HepG2 (cell line): Measurements from ENCODE around the gene ABTB2. TPM values are rescaled to one million over a fixed set of nuclear protein-coding genes. Genes with fewer than 3 reads are reported as not detected.

Experiments used
- ATAC-seq: fragments of 200-7000 bp; cut with Tn5 transposase; 3 replicates; pipeline ENCODE4 v1.9.1; 2020; ENCODE audit warnings: mild to moderate bottlenecking, moderate library complexity
- BruUV-seq: library from RNA; stranded (reverse); fragments of 400-500 nt; replicated peaks from 2 replicates; lab custom pipeline; 2021; lab: Mats Ljungman, UMichigan
- CTCF ChIA-PET: fragments of 300-600 bp; formaldehyde crosslinking; extraction: SDS; loops from one replicate; lab custom pipeline; 2021; ENCODE audit warnings: low total read pairs, inconsistent platforms, low intra/inter-chr PET ratio; lab: Yijun Ruan, JAX
- POLR2A ChIA-PET: fragments of 350-600 bp; sonication (Branson Sonifier 250); formaldehyde crosslinking; loops from one replicate; lab custom pipeline; 2020; ENCODE audit warnings: antibody characterized with exemption, inconsistent platforms; lab: Yijun Ruan, JAX
- DNase-seq: peaks from one replicate; pipeline ENCODE4 v3.0.0-alpha.2; 2015; ENCODE audit warnings: low spot score
- FAIRE-seq: peaks from 3 replicates; lab custom pipeline; 2011; peaks lifted over from hg19 to GRCh38; lab: Jason Lieb, UNC
- H2AFZ ChIP-seq: one replicate; pipeline ENCODE4 v1.6.1; 2011; ENCODE audit warnings: low read length, inconsistent platforms
- H3K27ac ChIP-seq: fragments of 300-600 bp; 3 replicates; pipeline ENCODE4 v1.8.0; 2011; ENCODE audit warnings: mixed run types, mild to moderate bottlenecking, mixed read lengths, low read length, inconsistent platforms; ENCODE audit not compliant: insufficient read depth; ENCODE audit errors: extremely low read length
- H3K27me3 ChIP-seq, 2 experiments: fragments of 200-600 bp in 1 of 2; 2 replicates in 1 of 2; 3 replicates in 1 of 2; pipeline versions ENCODE4 v1.6.0 to v1.8.0; 2011; ENCODE audit warnings: low read length in 2 of 2, mild to moderate bottlenecking in 2 of 2, moderate library complexity in 2 of 2, inconsistent platforms in 1 of 2; ENCODE audit not compliant: insufficient read depth in 2 of 2, control insufficient read depth in 1 of 2
- H3K36me3 ChIP-seq, 2 experiments: fragments of 200-600 bp in 1 of 2; replicated peaks in 1 of 2; 2 replicates in 1 of 2; 3 replicates in 1 of 2; pipeline versions ENCODE4 v1.5.1 to v1.8.0; 2011; ENCODE audit warnings: low read length in 2 of 2, inconsistent platforms in 1 of 2; ENCODE audit not compliant: insufficient read depth in 2 of 2, control insufficient read depth in 1 of 2
- H3K4me1 ChIP-seq: 2 replicates; pipeline ENCODE4 v1.5.1; 2012; ENCODE audit warnings: low read length, inconsistent platforms; ENCODE audit not compliant: insufficient read depth
- H3K4me2 ChIP-seq: 2 replicates; pipeline ENCODE4 v1.6.0; 2011; ENCODE audit warnings: low read depth, low read length, inconsistent platforms
- H3K4me3 ChIP-seq, 3 experiments: fragments of 200-600 bp in 1 of 3; sonication (generic), shearing (Covaris generic) in 1 of 3; replicated peaks in 1 of 3; 2 replicates each; pipeline ENCODE4 v1.5.1; 2011 to 2016; ENCODE audit warnings: low read length in 3 of 3, inconsistent platforms in 2 of 3, low read depth in 2 of 3, mild to moderate bottlenecking in 2 of 3, control low read depth in 1 of 3, mixed read lengths in 1 of 3; ENCODE audit not compliant: insufficient read depth in 1 of 3
- H3K79me2 ChIP-seq: one replicate; pipeline ENCODE4 v1.6.1; 2011; ENCODE audit warnings: low read length, inconsistent platforms; ENCODE audit not compliant: insufficient read depth
- H3K9ac ChIP-seq: 2 replicates; pipeline ENCODE4 v1.6.0; 2011; ENCODE audit warnings: mild to moderate bottlenecking, low read depth, low read length, inconsistent platforms; ENCODE audit not compliant: insufficient read depth
- H3K9me3 ChIP-seq: 2 replicates; pipeline ENCODE4 v1.5.1; 2012; ENCODE audit warnings: mild to moderate bottlenecking, low read length
- H4K20me1 ChIP-seq: 2 replicates; pipeline ENCODE4 v1.6.0; 2011; ENCODE audit warnings: inconsistent platforms, mild to moderate bottlenecking, low read length, moderate library complexity; ENCODE audit not compliant: insufficient read depth
- CREB3 ChIP-seq: sonication (generic); formaldehyde crosslinking; IDR thresholded peaks from 2 replicates; pipeline ENCODE4 v1.5.0; 2020; ENCODE audit warnings: missing genetic modification reagents
- IRF1 ChIP-seq: sonication (generic); formaldehyde crosslinking; IDR thresholded peaks from 2 replicates; pipeline ENCODE4 v1.4.0; 2020; ENCODE audit warnings: low read depth, mild to moderate bottlenecking, missing genetic modification reagents
- RNF219 ChIP-seq: sonication (generic); formaldehyde crosslinking; IDR thresholded peaks from 2 replicates; pipeline ENCODE4 v1.5.0; 2020; ENCODE audit warnings: mild to moderate bottlenecking, missing genetic modification reagents
- SIN3B ChIP-seq: fragments of 150-350 bp; IDR thresholded peaks from 2 replicates; pipeline ENCODE4 v1.6.1; 2014; ENCODE audit warnings: low read length
- TEAD2 ChIP-seq: sonication (generic); formaldehyde crosslinking; IDR thresholded peaks from 2 replicates; pipeline ENCODE4 v1.9.0; 2021; ENCODE audit warnings: missing genetic modification reagents
- ZBTB21 ChIP-seq: sonication (generic); formaldehyde crosslinking; IDR thresholded peaks from 2 replicates; pipeline ENCODE4 v1.4.0; 2020; ENCODE audit warnings: missing genetic modification reagents
- ZNF343 ChIP-seq: sonication (generic); formaldehyde crosslinking; IDR thresholded peaks from 2 replicates; pipeline ENCODE4 v1.4.0; 2020; ENCODE audit warnings: mild to moderate bottlenecking, missing genetic modification reagents
- ZNF546 ChIP-seq: sonication (generic); formaldehyde crosslinking; conservative IDR thresholded peaks from 2 replicates; pipeline ENCODE4 v1.8.1; 2023; ENCODE audit warnings: mild to moderate bottlenecking, missing genetic modification reagents
- WGBS: methylation state at CpG from one replicate; pipeline ENCODE4 v1.1.6; 2017; ENCODE audit warnings: low lambda C conversion rate; 5-methylcytosine and 5-hydroxymethylcytosine counted together
- in situ Hi-C: cut with HindIII; loops from 2 replicates; pipeline ENCODE4 v1.10.0; 2017; ENCODE audit warnings: low pct_unique_long_range_greater_than_20kb; ENCODE audit not compliant: extremely low pct_ligation_motif_present
- intact Hi-C: fragments of 100-400 bp; cut with micrococcal nuclease; formaldehyde crosslinking; loops from one replicate; pipeline ENCODE4 v1.10.0; 2022; ENCODE audit not compliant: unreplicated experiment
- polyA plus RNA-seq, 8 experiments: library from polyadenylated mRNA; depleted of rRNA in 3 of 8; stranded (reverse) in 7 of 8; unstranded in 1 of 8; fragments of >200 nt; fragmentation: Illumina TruSeq in 4 of 8; extraction: Trizol in 4 of 8; gene quantifications; 2 replicates each; pipeline versions ENCODE4 v1.2.1 to v1.2.3, GENCODE V29; 2011 to 2016; ENCODE audit warnings: low read depth in 4 of 8, missing spikeins in 1 of 8, mixed read lengths in 1 of 8; ENCODE audit not compliant: insufficient read depth in 1 of 8
- total RNA-seq, 5 experiments: library from RNA; depleted of rRNA; stranded (reverse); fragments of >200 nt; fragmentation: Illumina TruSeq; extraction: Trizol; gene quantifications; 2 replicates each; pipeline ENCODE4 v1.2.3, GENCODE V29; 2016; ENCODE audit warnings: low read depth in 1 of 5

ABTB2 gene
- total and polyA plus RNA-seq, 2 of the 13 experiments (the other 11 are each of a cell fraction or from before 2014, with no cell fraction given) = 5.1 to 15.4 TPM

- Histone ChIP-seq H3K9me3 (no peaks in the 10 kb centered on the region), H3K27me3 (no peaks in the 10 kb centered on the region), H3K79me2 (no peaks in the 10 kb centered on the region), H3K27ac (no peak overlapping the region), H3K4me1 (peaks cover 43% of the 10 kb centered on the region)
- no TSS peak for BruUV-seq
- DNase-seq = no peak
- intact Hi-C loops = no loop called here
- TF ChIP-seq CREB3 (CRISPR knock-in tag) (no peak), TEAD2 (no peak), IRF1 (CRISPR knock-in tag) (no peak), RNF219 (CRISPR knock-in tag) (no peak), SIN3B (no peak), ZNF343 (no peak), ZNF546 (no peak), ZBTB21 (CRISPR knock-in tag) (no peak)
- TF ChIP-seq, all 625 proteins: peak for 0
- 94% methylated on average over 3 of the region's 3 CpGs for WGBS
- no peak overlapping the region for H3K4me2 ChIP-seq
- no peak for FAIRE-seq
- no peaks in the 10 kb centered on the region for H4K20me1 ChIP-seq
- peaks cover 8 to 35% of the 10 kb centered on the region in 2 experiments; a peak in 4 of 5 replicates for H3K36me3 ChIP-seq
- no peak overlapping the region for H2AFZ ChIP-seq
- POLR2A ChIA-PET = no interaction called here
- in situ Hi-C loops = no loop called here
- no peak for ATAC-seq
- H3K9ac ChIP-seq = no peak overlapping the region
- CTCF ChIA-PET = no interaction called here
- H3K4me3 ChIP-seq = no peak overlapping the region
Observed at GRCh38 chr11:34201129-34201528, 156.7 kb downstream of the ABTB2 start.
